MM.1S (cell line): ENCODE measurements around the gene ENO3.

Experiments used
- DNase-seq: peaks from one replicate; pipeline ENCODE4 v3.0.0-alpha.2; 2015
- H2AFZ ChIP-seq: fragments of 300-600 bp; sonication (generic); 2 replicates; pipeline ENCODE4 v1.6.0; 2016; ENCODE audit warnings: antibody characterized with exemption, low read length
- H3F3A ChIP-seq: fragments of 300-600 bp; sonication (generic); 2 replicates; pipeline ENCODE4 v1.6.1; 2016; ENCODE audit warnings: mild to moderate bottlenecking, antibody characterized with exemption, low read length, moderate library complexity, mixed read lengths; ENCODE audit not compliant: insufficient read depth
- H3K27ac ChIP-seq: fragments of 300-600 bp; sonication (generic); 2 replicates; pipeline ENCODE4 v1.5.1; 2016; ENCODE audit warnings: mild to moderate bottlenecking, low read length
- H3K27me3 ChIP-seq: fragments of 300-600 bp; sonication (generic); replicated peaks from 2 replicates; pipeline ENCODE4 v1.6.0; 2016; ENCODE audit warnings: low read length; ENCODE audit not compliant: insufficient read depth
- H3K36me3 ChIP-seq: fragments of 300-600 bp; sonication (generic); replicated peaks from 2 replicates; pipeline ENCODE4 v1.6.1; 2016; ENCODE audit warnings: mild to moderate bottlenecking, low read length, mixed read lengths; ENCODE audit not compliant: insufficient read depth
- H3K4me1 ChIP-seq: fragments of 300-600 bp; sonication (generic); 2 replicates; pipeline ENCODE4 v1.6.1; 2016; ENCODE audit warnings: low read length, mixed read lengths
- H3K4me2 ChIP-seq: fragments of 300-600 bp; sonication (generic); 2 replicates; pipeline ENCODE4 v1.6.0; 2016; ENCODE audit warnings: low read depth, low read length
- H3K4me3 ChIP-seq: fragments of 300-600 bp; sonication (generic); 2 replicates; pipeline ENCODE4 v1.5.1; 2016; ENCODE audit warnings: low read length, mixed read lengths
- H3K79me2 ChIP-seq: fragments of 300-600 bp; sonication (generic); 2 replicates; pipeline ENCODE4 v1.6.1; 2016; ENCODE audit warnings: mixed run types, low read length, mixed read lengths
- H3K9ac ChIP-seq: fragments of 300-600 bp; sonication (generic); 2 replicates; pipeline ENCODE4 v1.6.1; 2016; ENCODE audit warnings: low read length, mixed read lengths
- H3K9me2 ChIP-seq: fragments of 300-600 bp; sonication (generic); replicated peaks from 2 replicates; pipeline ENCODE4 v1.6.1; 2016; ENCODE audit warnings: mild to moderate bottlenecking, low read length, mixed read lengths; ENCODE audit not compliant: insufficient read depth
- H3K9me3 ChIP-seq: fragments of 300-600 bp; sonication (generic); replicated peaks from 2 replicates; pipeline ENCODE4 v1.6.1; 2016; ENCODE audit warnings: mild to moderate bottlenecking, low read length, mixed read lengths; ENCODE audit not compliant: insufficient read depth
- H4K20me1 ChIP-seq: fragments of 300-600 bp; sonication (generic); 2 replicates; pipeline ENCODE4 v1.6.1; 2016; ENCODE audit warnings: mild to moderate bottlenecking, low read length, moderate library complexity, mixed read lengths; ENCODE audit not compliant: insufficient read depth
- EZH2 ChIP-seq: fragments of 300-600 bp; sonication (generic); optimal IDR thresholded peaks from 2 replicates; pipeline ENCODE3; 2017; ENCODE audit warnings: low read depth, mild to moderate bottlenecking, antibody characterized with exemption, low read length, mixed read lengths
- EZH2phosphoT487 ChIP-seq: fragments of 300-600 bp; sonication (generic); IDR thresholded peaks from 2 replicates; pipeline ENCODE4 v1.6.1; 2018; ENCODE audit warnings: antibody characterized with exemption, low read length
- TF ChIP-seq, protein P1 (sequence below): fragments of 300-600 bp; sonication (generic); IDR thresholded peaks from 2 replicates; pipeline ENCODE4 v1.5.1; 2016; ENCODE audit warnings: antibody characterized with exemption, low read length, mixed read lengths

The ENO3 gene

DNA sequence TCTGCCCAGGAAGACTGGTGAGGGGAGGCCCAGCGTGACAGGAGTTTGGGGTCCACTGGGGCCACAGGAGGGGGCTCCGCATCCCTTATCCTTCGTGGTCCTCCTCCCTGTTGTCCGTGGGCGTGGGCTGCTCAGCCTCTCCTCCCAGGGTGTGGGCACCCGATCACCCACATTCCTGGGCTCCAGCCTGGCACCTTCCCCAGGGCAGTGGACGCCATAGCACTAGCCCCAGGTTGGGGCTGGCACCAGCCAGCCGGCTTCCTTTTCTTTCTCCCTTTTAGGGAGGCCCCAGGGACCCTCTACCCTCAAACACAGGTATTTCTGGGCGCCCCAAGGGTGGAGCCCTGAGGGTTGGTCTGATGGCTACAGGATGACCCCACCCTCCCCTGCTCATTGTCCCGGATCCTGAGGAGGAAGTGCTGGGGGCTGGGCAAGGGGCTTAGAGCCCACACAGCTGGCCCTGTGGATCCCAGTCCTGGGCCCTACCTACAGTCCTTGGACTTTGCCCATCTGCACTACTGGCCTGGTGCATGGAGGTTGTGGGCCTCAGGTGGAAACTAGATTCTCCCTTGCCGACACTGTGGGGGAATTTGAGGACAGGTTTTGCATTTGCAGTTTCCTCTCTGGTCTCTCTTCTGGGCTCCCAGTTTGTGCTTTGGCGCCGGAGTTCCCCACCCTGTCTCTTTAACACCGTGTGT is 48.0 kb downstream of the ENO3 start:
- Histone ChIP-seq H3K27ac (no peak overlapping the region), H3K4me2 (peak overlapping the region; percentile 99), H4K20me1 (no peaks in the 10 kb centered on the region), H3F3A (peaks cover 5% of the 10 kb centered on the region; the same call in 1 of the 2 replicates), H3K36me3 (no peaks in the 10 kb centered on the region), H3K79me2 (peaks cover 15% of the 10 kb centered on the region), H2AFZ (peak overlapping the region; percentile 93; the same call in 1 of the 2 replicates), H3K27me3 (no peaks in the 10 kb centered on the region; the same call in 1 of the 2 replicates), H3K4me1 (peaks cover 18% of the 10 kb centered on the region), H3K9me2 (no peaks in the 10 kb centered on the region), H3K4me3 (peak overlapping the region; percentile 95), H3K9me3 (no peaks in the 10 kb centered on the region), H3K9ac (peak overlapping the region; percentile 72)
- DNase-seq, result no peak
- TF ChIP-seq EZH2, result no peak
- TF ChIP-seq, protein P1, sequence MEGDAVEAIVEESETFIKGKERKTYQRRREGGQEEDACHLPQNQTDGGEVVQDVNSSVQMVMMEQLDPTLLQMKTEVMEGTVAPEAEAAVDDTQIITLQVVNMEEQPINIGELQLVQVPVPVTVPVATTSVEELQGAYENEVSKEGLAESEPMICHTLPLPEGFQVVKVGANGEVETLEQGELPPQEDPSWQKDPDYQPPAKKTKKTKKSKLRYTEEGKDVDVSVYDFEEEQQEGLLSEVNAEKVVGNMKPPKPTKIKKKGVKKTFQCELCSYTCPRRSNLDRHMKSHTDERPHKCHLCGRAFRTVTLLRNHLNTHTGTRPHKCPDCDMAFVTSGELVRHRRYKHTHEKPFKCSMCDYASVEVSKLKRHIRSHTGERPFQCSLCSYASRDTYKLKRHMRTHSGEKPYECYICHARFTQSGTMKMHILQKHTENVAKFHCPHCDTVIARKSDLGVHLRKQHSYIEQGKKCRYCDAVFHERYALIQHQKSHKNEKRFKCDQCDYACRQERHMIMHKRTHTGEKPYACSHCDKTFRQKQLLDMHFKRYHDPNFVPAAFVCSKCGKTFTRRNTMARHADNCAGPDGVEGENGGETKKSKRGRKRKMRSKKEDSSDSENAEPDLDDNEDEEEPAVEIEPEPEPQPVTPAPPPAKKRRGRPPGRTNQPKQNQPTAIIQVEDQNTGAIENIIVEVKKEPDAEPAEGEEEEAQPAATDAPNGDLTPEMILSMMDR, result no peak
- no peak for TF ChIP-seq EZH2phosphoT487

DNA sequence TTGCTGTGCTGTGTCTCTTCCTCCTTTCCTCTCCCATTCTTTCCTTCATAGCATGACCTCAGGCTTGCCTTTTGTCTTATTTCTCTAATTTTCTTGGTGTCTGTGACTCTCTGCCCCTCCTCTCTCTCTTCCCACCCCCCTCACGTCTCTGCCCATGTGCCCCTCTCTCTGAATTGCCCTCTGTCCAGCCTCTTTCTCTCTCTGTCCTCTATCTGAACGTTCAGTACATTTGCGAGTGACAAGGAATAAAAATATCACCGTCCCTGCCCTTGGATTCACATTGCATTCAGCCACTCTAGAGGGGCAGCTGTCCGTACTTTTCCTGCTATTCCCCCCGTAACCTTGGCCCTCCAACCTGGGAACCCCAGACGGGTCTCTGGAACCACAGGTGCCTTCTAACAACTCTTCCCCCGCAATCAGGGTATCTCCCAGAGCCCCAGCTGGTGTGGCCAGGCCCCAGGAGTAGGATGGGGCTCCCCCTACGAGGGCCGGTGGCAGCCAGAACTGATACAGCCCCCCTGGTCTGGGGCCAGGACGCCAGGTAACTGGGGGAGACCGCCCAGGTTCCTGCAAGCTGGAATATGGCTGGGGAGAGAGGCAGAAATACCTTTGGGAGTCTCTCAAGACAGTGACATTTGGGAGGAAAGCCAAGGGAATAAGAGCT is 48.6 kb downstream of the ENO3 start:
- H3K9me2 ChIP-seq, result no peaks in the 10 kb centered on the region
- no peaks in the 10 kb centered on the region for H3K9me3 ChIP-seq
- 0 out of 2 replicates have a peak overlapping the region, but pooled peaks have one; percentile 95 for H3K4me3 ChIP-seq
- no peaks in the 10 kb centered on the region; the same call in 1 of the 2 replicates for H3K27me3 ChIP-seq
- H2AFZ ChIP-seq, result no peak overlapping the region
- no peaks in the 10 kb centered on the region for H4K20me1 ChIP-seq
- TF ChIP-seq, protein P1, result no peak
- TF ChIP-seq EZH2phosphoT487, result no peak
- TF ChIP-seq EZH2, result no peak
- peak overlapping the region; percentile 99; the same call in 1 of the 2 replicates for H3K4me2 ChIP-seq
- DNase-seq, result no peak
- H3F3A ChIP-seq, result peaks cover 5% of the 10 kb centered on the region; the same call in 1 of the 2 replicates
- no peaks in the 10 kb centered on the region for H3K36me3 ChIP-seq
- H3K9ac ChIP-seq, result no peak overlapping the region
- no peak overlapping the region for H3K27ac ChIP-seq
- H3K4me1 ChIP-seq, result peaks cover 18% of the 10 kb centered on the region
- H3K79me2 ChIP-seq, result peaks cover 15% of the 10 kb centered on the region

DNA sequence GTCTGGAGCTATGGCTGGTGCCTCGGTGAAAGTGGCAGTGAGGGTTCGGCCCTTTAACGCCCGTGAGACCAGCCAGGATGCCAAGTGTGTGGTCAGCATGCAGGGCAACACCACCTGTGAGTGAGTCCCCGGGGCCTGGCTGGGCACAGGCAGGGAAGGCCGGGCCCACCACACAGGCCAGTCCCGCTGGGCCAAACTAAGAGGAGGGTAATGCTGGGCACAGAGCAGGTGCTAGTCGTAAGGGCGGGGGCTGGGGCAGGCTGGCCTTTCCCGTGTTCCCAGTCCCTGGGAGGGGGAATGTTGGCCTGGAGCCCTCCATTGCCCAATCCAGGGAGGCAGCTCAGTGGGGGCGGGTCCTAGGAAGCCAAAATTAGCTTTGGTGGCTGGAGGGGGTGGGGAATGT is 49.3 kb downstream of the ENO3 start:
- no peak overlapping the region for H3K27ac ChIP-seq
- H3K4me2 ChIP-seq, result no peak overlapping the region
- no peaks in the 10 kb centered on the region for H3K9me3 ChIP-seq
- H3F3A ChIP-seq, result peaks cover 2% of the 10 kb centered on the region; the same call in 1 of the 2 replicates
- H3K79me2 ChIP-seq, result peaks cover 15% of the 10 kb centered on the region
- H3K36me3 ChIP-seq, result no peaks in the 10 kb centered on the region
- H2AFZ ChIP-seq, result no peak overlapping the region
- no peaks in the 10 kb centered on the region; the same call in 1 of the 2 replicates for H3K27me3 ChIP-seq
- DNase-seq, result no peak
- no peaks in the 10 kb centered on the region for H4K20me1 ChIP-seq
- H3K4me1 ChIP-seq, result peaks cover 18% of the 10 kb centered on the region
- no peaks in the 10 kb centered on the region for H3K9me2 ChIP-seq
- H3K4me3 ChIP-seq, result no peak overlapping the region
- H3K9ac ChIP-seq, result no peak overlapping the region
- TF ChIP-seq, protein P1, result no peak
- TF ChIP-seq EZH2 (no peak), EZH2phosphoT487 (no peak)
